ENCODE measurements around the gene SPATA46. TPM values are rescaled to one million over a fixed set of nuclear protein-coding genes. Genes with fewer than 3 reads are reported as not detected.

The SPATA46 gene
- total and polyA plus RNA-seq, 2 of the 8 experiments (the other 6 are each of a cell fraction or from before 2014, with no cell fraction given) = not detected

- no peak for TF ChIP-seq POLR2AphosphoS5 (IDR thresholded peaks at IDR 0.05; ENCODE audit: low read depth, low read length)
- no peak for TF ChIP-seq SIRT6 (IDR thresholded peaks at IDR 0.05; ENCODE audit: low read length)
Measured at GRCh38 chr1:162365284-162366020, 11.2 kb downstream of the SPATA46 start (continued).
